ENCODE data around the gene LENEP.

The LENEP gene

DNA sequence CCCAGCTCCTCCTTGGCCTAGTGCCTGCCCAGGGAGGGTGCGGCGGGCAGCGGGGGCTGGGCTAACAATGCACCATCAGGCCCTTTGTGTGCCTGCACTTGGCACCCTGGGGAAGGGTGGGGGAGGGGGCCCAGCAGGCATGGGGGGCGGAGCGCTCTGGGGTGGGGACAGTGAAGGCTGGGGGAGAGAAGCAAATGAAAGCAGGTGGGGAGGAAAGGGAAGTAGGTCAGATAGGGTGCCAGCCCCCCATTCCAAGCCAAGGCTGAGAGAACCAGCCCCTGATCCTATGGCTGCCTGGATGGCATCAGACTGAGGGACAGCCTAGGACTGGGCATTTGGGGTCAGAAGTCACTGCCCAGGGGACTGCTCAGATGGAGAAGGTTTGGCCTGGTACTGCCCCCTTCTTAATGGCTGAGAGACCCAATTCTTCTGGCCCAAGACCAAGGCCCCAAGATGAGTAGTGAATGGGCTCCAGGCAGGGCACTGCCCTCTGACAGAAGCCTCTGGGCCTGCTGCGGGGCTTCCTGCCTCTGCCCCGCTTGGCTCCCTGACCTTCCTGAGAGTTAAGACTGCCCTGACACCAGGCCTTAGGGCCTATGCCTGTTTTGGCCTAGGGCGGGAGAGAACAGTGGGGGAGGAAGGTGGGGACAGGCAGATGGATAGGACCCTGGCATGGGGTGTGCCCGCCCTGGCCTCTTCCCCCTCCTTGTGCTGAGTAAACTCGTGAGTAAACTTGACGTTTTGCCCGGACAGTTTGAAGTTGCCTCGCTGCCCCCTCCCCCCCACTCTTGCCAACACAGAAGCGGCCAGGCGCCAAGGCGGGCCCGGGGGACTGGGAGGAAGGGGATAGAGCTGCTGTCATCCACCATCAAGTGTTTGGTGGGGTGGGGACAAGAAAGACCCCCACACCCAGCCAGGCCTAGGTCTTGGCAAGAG lies 12.0 kb downstream of the LENEP start:
- H3K4me3 ChIP-seq (ENCODE audit: low read depth, low read length): peak overlapping the region; percentile 94

DNA sequence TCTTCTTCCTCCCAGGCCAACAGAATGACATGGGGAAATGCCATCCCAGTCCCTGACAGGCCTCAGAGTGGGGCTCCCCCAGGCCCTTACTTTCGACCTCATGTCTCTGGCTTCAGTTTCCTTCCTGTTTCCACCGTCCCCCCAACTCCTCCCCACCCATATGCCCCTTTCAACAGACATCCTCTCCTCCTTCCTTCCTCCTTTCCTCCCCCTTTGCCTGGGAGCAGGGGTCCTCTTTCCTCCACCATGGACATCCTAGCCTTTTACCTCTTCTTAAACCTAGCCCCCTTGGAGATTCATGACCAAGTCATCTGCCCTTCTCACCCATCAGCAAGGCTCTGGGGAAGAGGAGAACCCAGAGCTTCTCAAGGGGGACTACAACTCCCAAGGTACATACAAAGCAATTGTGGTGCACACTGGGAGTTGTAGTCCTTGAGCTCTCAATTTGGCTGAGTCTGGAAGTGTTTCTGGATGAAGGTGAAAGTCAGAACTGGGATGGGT lies 13.3 kb downstream of the LENEP start:
- TF ChIP-seq, protein P1, sequence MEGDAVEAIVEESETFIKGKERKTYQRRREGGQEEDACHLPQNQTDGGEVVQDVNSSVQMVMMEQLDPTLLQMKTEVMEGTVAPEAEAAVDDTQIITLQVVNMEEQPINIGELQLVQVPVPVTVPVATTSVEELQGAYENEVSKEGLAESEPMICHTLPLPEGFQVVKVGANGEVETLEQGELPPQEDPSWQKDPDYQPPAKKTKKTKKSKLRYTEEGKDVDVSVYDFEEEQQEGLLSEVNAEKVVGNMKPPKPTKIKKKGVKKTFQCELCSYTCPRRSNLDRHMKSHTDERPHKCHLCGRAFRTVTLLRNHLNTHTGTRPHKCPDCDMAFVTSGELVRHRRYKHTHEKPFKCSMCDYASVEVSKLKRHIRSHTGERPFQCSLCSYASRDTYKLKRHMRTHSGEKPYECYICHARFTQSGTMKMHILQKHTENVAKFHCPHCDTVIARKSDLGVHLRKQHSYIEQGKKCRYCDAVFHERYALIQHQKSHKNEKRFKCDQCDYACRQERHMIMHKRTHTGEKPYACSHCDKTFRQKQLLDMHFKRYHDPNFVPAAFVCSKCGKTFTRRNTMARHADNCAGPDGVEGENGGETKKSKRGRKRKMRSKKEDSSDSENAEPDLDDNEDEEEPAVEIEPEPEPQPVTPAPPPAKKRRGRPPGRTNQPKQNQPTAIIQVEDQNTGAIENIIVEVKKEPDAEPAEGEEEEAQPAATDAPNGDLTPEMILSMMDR (IDR thresholded peaks at IDR 0.05; ENCODE audit: borderline replicate concordance, insufficient read depth, low read depth, low read length): no peak
- H3K4me3 ChIP-seq (ENCODE audit: low read depth, low read length): no peak overlapping the region

More for the DNA sequence above, 12.0 kb downstream of the LENEP start:
- TF ChIP-seq, protein P1 (IDR thresholded peaks at IDR 0.05; ENCODE audit: borderline replicate concordance, insufficient read depth, low read depth, low read length): no peak

DNA sequence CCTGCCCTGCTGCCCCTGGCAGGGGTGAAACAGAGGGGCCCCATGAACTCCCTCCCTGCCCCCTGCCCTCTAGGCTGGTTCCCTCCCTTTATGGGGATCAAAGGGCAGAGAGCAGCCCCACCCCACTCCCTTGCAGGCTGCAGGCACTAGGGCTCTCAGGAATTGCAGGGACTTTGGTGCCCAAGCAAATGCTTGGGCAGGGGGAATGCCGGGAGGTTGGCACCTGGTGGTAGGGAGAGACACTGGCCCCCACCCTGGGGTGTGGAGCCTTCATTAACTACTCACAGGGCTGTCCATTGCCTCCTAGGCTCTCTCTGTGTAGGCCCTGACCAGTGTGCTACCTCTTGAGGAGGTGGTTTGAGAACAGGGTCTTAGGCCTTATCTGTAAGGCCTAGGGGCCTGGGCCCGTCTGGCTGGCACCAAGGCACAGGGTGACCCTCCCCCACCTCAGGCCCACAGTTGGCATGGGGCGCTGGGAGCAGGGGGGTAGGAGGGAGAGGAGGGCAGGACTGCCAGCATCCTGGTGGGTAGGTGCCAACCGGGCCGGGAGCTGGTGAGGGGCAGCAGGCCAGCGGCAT lies 14.0 kb downstream of the LENEP start:
- TF ChIP-seq, protein P1 (IDR thresholded peaks at IDR 0.05; ENCODE audit: borderline replicate concordance, insufficient read depth, low read depth, low read length): no peak
- H3K4me3 ChIP-seq (ENCODE audit: low read depth, low read length): no peak overlapping the region

DNA sequence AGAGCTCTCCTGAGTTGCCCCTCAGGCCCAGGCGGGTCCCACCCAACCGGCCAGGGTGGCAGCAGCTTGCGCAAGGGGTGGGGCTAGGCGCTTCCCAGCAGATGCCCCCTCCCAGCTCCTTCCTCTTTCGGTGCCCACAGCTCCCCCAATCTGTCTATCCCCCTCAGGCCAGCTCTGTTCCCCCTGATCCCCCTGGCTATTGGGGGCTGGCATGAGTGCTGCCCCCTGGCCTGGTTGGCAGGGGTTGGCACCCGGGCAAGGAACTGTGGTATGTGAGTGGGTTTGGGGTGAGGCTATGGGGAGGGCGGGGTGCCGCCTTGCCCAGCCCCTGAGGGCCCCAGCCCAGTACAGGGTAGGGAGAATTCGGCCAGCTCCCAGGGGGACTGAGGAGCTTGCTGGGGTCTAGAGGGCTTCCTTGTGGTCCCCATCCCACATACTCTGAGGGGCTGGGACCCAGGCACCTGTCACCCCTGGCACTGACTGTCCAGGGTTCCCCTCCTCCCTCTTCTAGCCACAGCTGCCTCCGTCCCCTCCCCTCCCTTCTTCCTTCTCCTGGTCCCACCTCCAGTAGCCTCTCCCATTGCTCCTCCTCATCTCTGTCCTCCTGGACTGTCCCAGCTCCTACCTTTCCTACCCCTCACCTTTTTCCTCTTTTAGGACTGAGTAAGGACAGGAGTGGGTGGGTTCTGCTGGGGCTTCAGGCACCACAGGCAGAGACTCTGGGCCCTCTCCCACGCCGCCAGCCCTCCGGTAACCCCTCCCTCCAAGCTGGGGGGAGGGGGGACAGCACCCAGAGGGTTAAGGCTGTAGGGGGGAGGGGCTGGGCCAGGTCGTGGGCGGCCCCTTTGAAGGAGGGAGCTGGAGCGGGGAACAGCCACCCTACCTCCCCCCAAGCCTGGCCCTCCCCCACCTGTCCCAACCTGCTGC lies 14.9 kb downstream of the LENEP start:
- H3K4me3 ChIP-seq (ENCODE audit: low read depth, low read length): no peak overlapping the region
- TF ChIP-seq, protein P1 (IDR thresholded peaks at IDR 0.05; ENCODE audit: borderline replicate concordance, insufficient read depth, low read depth, low read length): no peak

DNA sequence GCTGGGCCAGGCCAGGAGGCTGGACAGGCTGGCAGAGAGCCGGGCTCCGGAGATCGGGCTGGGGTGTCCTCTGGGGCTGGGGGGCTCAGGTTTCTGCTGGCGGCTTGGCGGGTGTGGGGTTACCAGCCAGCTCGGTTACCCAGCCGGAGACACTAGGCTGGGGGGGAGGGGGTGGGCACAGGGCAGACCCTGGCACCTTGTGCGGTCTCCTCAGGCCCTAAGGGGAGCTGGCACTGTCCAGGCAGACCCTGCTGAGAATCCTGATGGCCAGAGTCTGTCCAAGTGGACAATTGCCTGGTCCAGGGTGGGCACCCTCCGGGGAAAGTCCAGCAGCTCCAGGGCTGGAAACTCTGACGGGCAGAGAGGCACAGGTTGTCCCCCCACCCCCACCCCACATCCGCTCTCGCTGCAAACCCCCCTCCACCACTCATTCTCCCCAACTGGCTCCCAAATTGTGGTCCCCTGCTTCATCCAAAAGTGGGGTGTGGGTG lies 15.9 kb downstream of the LENEP start:
- no peak overlapping the region for H3K4me3 ChIP-seq (ENCODE audit: low read depth, low read length)
- TF ChIP-seq, protein P1 (IDR thresholded peaks at IDR 0.05; ENCODE audit: borderline replicate concordance, insufficient read depth, low read depth, low read length): no peak

DNA sequence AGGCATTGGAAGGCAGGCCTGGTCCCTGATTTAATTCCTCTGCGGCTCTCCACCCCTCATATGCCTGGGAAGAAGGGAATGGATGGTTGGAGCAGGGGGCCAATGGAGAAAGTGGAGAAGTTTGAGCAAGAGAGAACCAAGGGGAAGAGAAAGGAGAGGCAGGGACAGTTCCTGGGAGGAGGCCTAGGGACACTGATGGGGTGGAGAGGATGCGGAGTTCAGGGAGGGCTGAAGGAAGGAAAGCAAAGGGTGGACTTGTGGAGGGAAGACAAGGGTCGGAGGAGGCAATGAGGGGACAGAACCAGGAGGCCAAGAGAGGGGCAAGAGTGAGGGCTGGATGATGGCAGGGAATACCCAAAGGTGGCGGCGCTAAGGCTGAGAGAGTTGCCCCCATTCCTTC lies 16.4 kb downstream of the LENEP start:
- no peak overlapping the region for H3K4me3 ChIP-seq (ENCODE audit: low read depth, low read length)
- TF ChIP-seq, protein P1 (IDR thresholded peaks at IDR 0.05; ENCODE audit: borderline replicate concordance, insufficient read depth, low read depth, low read length): no peak

Measured in GM12875 (cell line).